Gastroesophageal sphincter (tissue), 3 donors: ENCODE data around the gene LRRC47.

Source experiments
- CTCF ChIP-seq, 4 experiments: fragments of 200-600 bp in 2 of 4; fragments of 450-650 bp in 2 of 4; sonication (generic) in 1 of 4; IDR thresholded peaks; one replicate each; pipeline ENCODE4 v1.5.1; 2017 to 2019; ENCODE audit warnings: antibody characterized with exemption in 4 of 4, mild to moderate bottlenecking in 2 of 4, moderate library complexity in 2 of 4
- POLR2A ChIP-seq, 2 donors: fragments of 450-650 bp; IDR thresholded peaks; one replicate each; pipeline ENCODE4 v1.6.1; 2017; ENCODE audit warnings: antibody characterized with exemption in 2 of 2, mild to moderate bottlenecking in 2 of 2, moderate library complexity in 1 of 2
- POLR2AphosphoS5 ChIP-seq: sonication (generic); formaldehyde crosslinking; IDR thresholded peaks from one replicate; pipeline ENCODE4 v1.6.1; 2017; ENCODE audit warnings: antibody characterized with exemption

GRCh38 chr1:3745590-3746381 is 50.5 kb downstream of the LRRC47 start:
- TF ChIP-seq CTCF (IDR thresholded peaks at IDR 0.05), result no peak
- TF ChIP-seq POLR2AphosphoS5, result no peak
- no peak for TF ChIP-seq POLR2A (IDR thresholded peaks at IDR 0.05)
